ENCODE data around the gene DNAJA1. TPM values are rescaled to one million over a fixed set of nuclear protein-coding genes. Genes with fewer than 3 reads are reported as not detected.
"Not testable (repeated sequence)": the region's sequence is repeated elsewhere in the genome, so short reads cannot be mapped to it uniquely, and the experiment has no call there.

The DNAJA1 gene
- total RNA-seq, 2 donors from 2014 or later: 139 to 172 TPM

GRCh38 chr9:32989660-32990059, 35.4 kb upstream of the DNAJA1 start:
- Histone ChIP-seq H3K9me3 (ENCODE audit: control insufficient read depth, low read length) (no peaks in the 10 kb centered on the region), H3K36me3 (ENCODE audit: control insufficient read depth, insufficient read depth, low read length) (peaks cover 50% of the 10 kb centered on the region), H3K4me1 (ENCODE audit: control insufficient read depth, insufficient read depth, low read length) (no peaks in the 10 kb centered on the region), H3K27ac (ENCODE audit: low read depth, low read length) (no peak overlapping the region), H3K9ac (ENCODE audit: extremely low read depth, low read length, poor library complexity, severe bottlenecking) (no peak overlapping the region), H3K27me3 (ENCODE audit: control insufficient read depth, insufficient read depth, low read length, poor library complexity, severe bottlenecking) (no peaks in the 10 kb centered on the region), H3K4me3 (ENCODE audit: low read length) (no peak overlapping the region)
- Mint-ChIP-seq H3K27me3 (ENCODE audit: insufficient read depth) (no peaks in the 10 kb centered on the region), H3K36me3 (ENCODE audit: low read depth) (peaks cover 43% of the 10 kb centered on the region), H3K4me3 (no peak overlapping the region), H3K4me1 (no peaks in the 10 kb centered on the region), H3K27ac (no peak overlapping the region), H3K9me3 (no peaks in the 10 kb centered on the region)
- DNase-seq: no peak
- TF ChIP-seq CTCF (conservative IDR thresholded peaks at IDR 0.05): no peak
- 92 to 94% methylated on average over 5 to 8 of the region's 8 CpGs for WGBS, 2 experiments (ENCODE audit: insufficient coverage in 1 of 2, insufficient read length in 1 of 2)

GRCh38 chr9:32991897-32992594, 33.0 kb upstream of the DNAJA1 start:
- H3K4me1 Mint-ChIP-seq: no peaks in the 10 kb centered on the region

GRCh38 chr9:32992595-32993238, 32.4 kb upstream of the DNAJA1 start:
- no peak for DNase-seq
- Mint-ChIP-seq H3K4me3 (no peak overlapping the region), H3K9me3 (no peaks in the 10 kb centered on the region)

More at GRCh38 chr9:32991897-32992594, 33.0 kb upstream of the DNAJA1 start:
- Histone ChIP-seq H3K27ac (ENCODE audit: low read depth, low read length) (no peak overlapping the region), H3K9me3 (ENCODE audit: control insufficient read depth, low read length) (no peaks in the 10 kb centered on the region), H3K4me1 (ENCODE audit: control insufficient read depth, insufficient read depth, low read length) (no peaks in the 10 kb centered on the region), H3K9ac (ENCODE audit: extremely low read depth, low read length, poor library complexity, severe bottlenecking) (no peak overlapping the region), H3K27me3 (ENCODE audit: control insufficient read depth, insufficient read depth, low read length, poor library complexity, severe bottlenecking) (no peaks in the 10 kb centered on the region), H3K36me3 (ENCODE audit: control insufficient read depth, insufficient read depth, low read length) (peaks cover 42% of the 10 kb centered on the region), H3K4me3 (ENCODE audit: low read length) (no peak overlapping the region)
- 88 to 98% methylated on average over 4 to 6 of the region's 6 CpGs for WGBS, 2 experiments (ENCODE audit: insufficient coverage in 1 of 2, insufficient read length in 1 of 2)
- no peak for DNase-seq
- H3K27me3 Mint-ChIP-seq (ENCODE audit: insufficient read depth): no peaks in the 10 kb centered on the region
- H3K36me3 Mint-ChIP-seq (ENCODE audit: low read depth): peaks cover 39% of the 10 kb centered on the region
- H3K27ac Mint-ChIP-seq: no peak overlapping the region
- no peaks in the 10 kb centered on the region for H3K9me3 Mint-ChIP-seq
- TF ChIP-seq CTCF (conservative IDR thresholded peaks at IDR 0.05): no peak
- H3K4me3 Mint-ChIP-seq: no peak overlapping the region

GRCh38 chr9:33000682-33001055, 24.4 kb upstream of the DNAJA1 start:
- peak overlapping the region; percentile 99 for H3K27ac Mint-ChIP-seq

More at GRCh38 chr9:32992595-32993238, 32.4 kb upstream of the DNAJA1 start:
- no peak overlapping the region for H3K9ac ChIP-seq (ENCODE audit: extremely low read depth, low read length, poor library complexity, severe bottlenecking)
- peaks cover 39% of the 10 kb centered on the region for H3K36me3 ChIP-seq (ENCODE audit: control insufficient read depth, insufficient read depth, low read length)
- WGBS, 2 experiments (ENCODE audit: insufficient coverage in 1 of 2, insufficient read length in 1 of 2): 91 to 95% methylated on average over 3 of the region's 3 CpGs
- no peak overlapping the region for H3K4me3 ChIP-seq (ENCODE audit: low read length)
- H3K4me1 Mint-ChIP-seq: peaks cover 2% of the 10 kb centered on the region
- no peaks in the 10 kb centered on the region for H3K27me3 Mint-ChIP-seq (ENCODE audit: insufficient read depth)
- no peaks in the 10 kb centered on the region for H3K27me3 ChIP-seq (ENCODE audit: control insufficient read depth, insufficient read depth, low read length, poor library complexity, severe bottlenecking)
- no peaks in the 10 kb centered on the region for H3K4me1 ChIP-seq (ENCODE audit: control insufficient read depth, insufficient read depth, low read length)
- no peaks in the 10 kb centered on the region for H3K9me3 ChIP-seq (ENCODE audit: control insufficient read depth, low read length)
- H3K27ac Mint-ChIP-seq: no peak overlapping the region
- H3K36me3 Mint-ChIP-seq (ENCODE audit: low read depth): peaks cover 37% of the 10 kb centered on the region
- TF ChIP-seq CTCF (conservative IDR thresholded peaks at IDR 0.05): no peak
- H3K27ac ChIP-seq (ENCODE audit: low read depth, low read length): no peak overlapping the region

GRCh38 chr9:33005335-33005734, 19.7 kb upstream of the DNAJA1 start:
- H3K9me3 ChIP-seq (ENCODE audit: control insufficient read depth, low read length); H3K4me3 Mint-ChIP-seq; H3K27ac Mint-ChIP-seq; H3K4me1 ChIP-seq (ENCODE audit: control insufficient read depth, insufficient read depth, low read length); H3K36me3 Mint-ChIP-seq (ENCODE audit: low read depth); H3K27me3 ChIP-seq (ENCODE audit: control insufficient read depth, insufficient read depth, low read length, poor library complexity, severe bottlenecking); H3K9ac ChIP-seq (ENCODE audit: extremely low read depth, low read length, poor library complexity, severe bottlenecking); H3K27me3 Mint-ChIP-seq (ENCODE audit: insufficient read depth); H3K4me3 ChIP-seq (ENCODE audit: low read length); DNase-seq; H3K36me3 ChIP-seq (ENCODE audit: control insufficient read depth, insufficient read depth, low read length); H3K27ac ChIP-seq (ENCODE audit: low read depth, low read length); H3K9me3 Mint-ChIP-seq: not testable (repeated sequence)
- H3K4me1 Mint-ChIP-seq: peaks cover 10% of the 10 kb centered on the region

More at GRCh38 chr9:33000682-33001055, 24.4 kb upstream of the DNAJA1 start:
- H3K9me3 Mint-ChIP-seq; H3K4me1 ChIP-seq (ENCODE audit: control insufficient read depth, insufficient read depth, low read length); H3K27ac ChIP-seq (ENCODE audit: low read depth, low read length); H3K27me3 Mint-ChIP-seq (ENCODE audit: insufficient read depth); H3K27me3 ChIP-seq (ENCODE audit: control insufficient read depth, insufficient read depth, low read length, poor library complexity, severe bottlenecking); H3K9me3 ChIP-seq (ENCODE audit: control insufficient read depth, low read length); H3K4me1 Mint-ChIP-seq: not testable (repeated sequence)
- H3K9ac ChIP-seq (ENCODE audit: extremely low read depth, low read length, poor library complexity, severe bottlenecking): peak overlapping the region; percentile 87
- H3K36me3 ChIP-seq (ENCODE audit: control insufficient read depth, insufficient read depth, low read length): peaks cover 20% of the 10 kb centered on the region
- WGBS, 2 experiments (ENCODE audit: insufficient coverage in 1 of 2, insufficient read length in 1 of 2): 6 to 18% methylated on average over 8 to 12 of the region's 12 CpGs
- Mint-ChIP-seq H3K36me3 (ENCODE audit: low read depth) (peaks cover 18% of the 10 kb centered on the region), H3K4me3 (peak overlapping the region; percentile 93)
- peak; percentile 54 for DNase-seq
- peak overlapping the region; percentile 89 for H3K4me3 ChIP-seq (ENCODE audit: low read length)

Data from endodermal cell (in vitro differentiated cells).